K562 (cell line): ENCODE data around the gene ALDH5A1. TPM values are rescaled to one million over a fixed set of nuclear protein-coding genes. Genes with fewer than 3 reads are reported as not detected.

Experiments
- ATAC-seq: fragments of 200-7000 bp; cut with Tn5 transposase; 3 replicates; pipeline ENCODE4 v1.9.1; 2020; ENCODE audit warnings: moderate library complexity
- BruUV-seq: library from RNA; stranded (reverse); fragments of 400-500 nt; replicated peaks from 2 replicates; lab custom pipeline; 2021; lab: Mats Ljungman, UMichigan
- CTCF ChIA-PET: fragments of 300-600 bp; formaldehyde crosslinking; extraction: SDS; loops from one replicate; lab custom pipeline; 2021; ENCODE audit warnings: low intra/inter-chr PET ratio; lab: Yijun Ruan, JAX
- POLR2A ChIA-PET: fragments of 300-600, 350-650 bp; sonication (Branson Sonifier 250); formaldehyde crosslinking; extraction: SDS; loops from one replicate; lab custom pipeline; 2021; ENCODE audit warnings: antibody characterized with exemption, inconsistent platforms; lab: Yijun Ruan, JAX
- DNase-seq, 4 experiments: peaks; one replicate each; pipeline versions ENCODE4 v3.0.0 to v3.0.0-alpha.2; 2011 to 2018; ENCODE audit warnings: low spot score in 3 of 4, mixed read lengths in 3 of 4; ENCODE audit errors: extremely low read depth in 1 of 4
- FAIRE-seq: peaks from 2 replicates; lab custom pipeline; 2011; peaks lifted over from hg19 to GRCh38; lab: Jason Lieb, UNC
- H2AFZ ChIP-seq: 2 replicates; pipeline ENCODE4 v1.6.0; 2011; ENCODE audit warnings: low read depth, low read length, control low read depth, inconsistent platforms
- H3K27ac ChIP-seq: fragments of 200-600 bp; 3 replicates; pipeline ENCODE4 v1.8.0; 2011; ENCODE audit warnings: low read depth, mild to moderate bottlenecking, control low read depth, inconsistent platforms, low read length, moderate library complexity, mixed read lengths; ENCODE audit errors: extremely low read depth
- H3K27me3 ChIP-seq, 2 experiments: fragments of 300-600 bp in 1 of 2; 2 replicates in 1 of 2; 3 replicates in 1 of 2; pipeline versions ENCODE4 v1.6.0 to v1.8.0; 2011; ENCODE audit warnings: inconsistent platforms in 2 of 2, low read length in 2 of 2, mild to moderate bottlenecking in 1 of 2, mixed read lengths in 1 of 2, moderate library complexity in 1 of 2; ENCODE audit not compliant: control insufficient read depth in 2 of 2, insufficient read depth in 2 of 2
- H3K36me3 ChIP-seq: fragments of 300-600 bp; 3 replicates; pipeline ENCODE4 v1.8.0; 2011; ENCODE audit warnings: mild to moderate bottlenecking, low read length, inconsistent platforms; ENCODE audit not compliant: control insufficient read depth, insufficient read depth
- H3K4me1 ChIP-seq, 2 experiments: fragments of 200-600 bp in 1 of 2; replicated peaks in 1 of 2; 2 replicates in 1 of 2; 3 replicates in 1 of 2; pipeline versions ENCODE4 v1.5.1 to v1.8.0; 2011; ENCODE audit warnings: inconsistent platforms in 2 of 2, low read length in 2 of 2, mild to moderate bottlenecking in 1 of 2, mixed read lengths in 1 of 2, moderate library complexity in 1 of 2; ENCODE audit not compliant: control insufficient read depth in 2 of 2, insufficient read depth in 2 of 2
- H3K4me2 ChIP-seq: 2 replicates; pipeline ENCODE4 v1.6.1; 2011; ENCODE audit warnings: low read length, control low read depth, inconsistent platforms, mixed read lengths; ENCODE audit not compliant: insufficient read depth
- H3K4me3 ChIP-seq: fragments of 200-600 bp; sonication (generic), shearing (Covaris generic); 2 replicates; pipeline ENCODE4 v1.5.1; 2016; ENCODE audit warnings: control low read depth, inconsistent platforms
- H3K79me2 ChIP-seq: fragments of 200-600 bp; 3 replicates; pipeline ENCODE4 v1.8.0; 2011; ENCODE audit warnings: low read length, inconsistent platforms; ENCODE audit not compliant: control insufficient read depth, insufficient read depth
- H3K9ac ChIP-seq, 2 experiments: 2 replicates each; pipeline versions ENCODE4 v1.6.0 to v1.6.1; 2011; ENCODE audit warnings: low read depth in 2 of 2, low read length in 2 of 2, control low read depth in 1 of 2, inconsistent platforms in 1 of 2, mild to moderate bottlenecking in 1 of 2, mixed read lengths in 1 of 2; ENCODE audit not compliant: insufficient read depth in 1 of 2
- H3K9me1 ChIP-seq: one replicate; pipeline ENCODE4 v1.6.0; 2011; ENCODE audit warnings: inconsistent platforms, mild to moderate bottlenecking, low read length, moderate library complexity; ENCODE audit not compliant: control insufficient read depth, insufficient read depth
- H3K9me3 ChIP-seq: replicated peaks from 2 replicates; pipeline ENCODE4 v1.5.1; 2011; ENCODE audit warnings: low read depth, low read length, inconsistent platforms; ENCODE audit not compliant: control insufficient read depth, insufficient read depth
- H4K20me1 ChIP-seq: replicated peaks from 2 replicates; pipeline ENCODE4 v1.6.1; 2011; ENCODE audit warnings: low read length, inconsistent platforms, mixed read lengths; ENCODE audit not compliant: control insufficient read depth, insufficient read depth
- ARID1B ChIP-seq: fragments of 450-650 bp; IDR thresholded peaks from 2 replicates; pipeline ENCODE4 v1.6.1; 2016; ENCODE audit warnings: antibody characterized with exemption, mild to moderate bottlenecking, inconsistent platforms
- CBFA2T3 ChIP-seq: fragments of 450-650 bp; IDR thresholded peaks from 2 replicates; pipeline ENCODE4 v1.6.1; 2017
- DPF2 ChIP-seq: fragments of 450-650 bp; IDR thresholded peaks from 2 replicates; pipeline ENCODE4 v1.6.1; 2016
- KDM1A ChIP-seq, 2 experiments: fragments of 450-650 bp; IDR thresholded peaks; 2 replicates each; pipeline ENCODE4 v1.6.1; 2016; ENCODE audit warnings: mild to moderate bottlenecking in 2 of 2
- MEIS2 ChIP-seq: fragments of 450-650 bp; IDR thresholded peaks from 2 replicates; pipeline ENCODE4 v1.6.1; 2014; ENCODE audit warnings: mild to moderate bottlenecking; ENCODE audit not compliant: partially characterized antibody
- NR2C1 ChIP-seq, 2 experiments: fragments of 450-650 bp; IDR thresholded peaks; 2 replicates each; pipeline ENCODE4 v1.6.1; 2017; ENCODE audit warnings: mild to moderate bottlenecking in 2 of 2, antibody characterized with exemption in 1 of 2, inconsistent platforms in 1 of 2, missing compliant biosample characterization in 1 of 2, missing genetic modification characterization in 1 of 2
- WGBS: fragments of 100-300 bp; shearing (Covaris generic); methylation state at CpG from one replicate; pipeline ENCODE4 v1.1.6; 2016; ENCODE audit warnings: low coverage, mixed read lengths; ENCODE audit not compliant: insufficient coverage; ENCODE audit errors: missing lambda C conversion rate; 5-methylcytosine and 5-hydroxymethylcytosine counted together
- in situ Hi-C: fragments of 300-500 bp; cut with MboI; formaldehyde crosslinking; loops from 4 replicates; pipeline ENCODE4 v1.15.0; 2018; ENCODE audit warnings: inconsistent platforms, mixed read lengths
- intact Hi-C: fragments of 100-400 bp; cut with micrococcal nuclease; formaldehyde crosslinking; loops from 2 replicates; pipeline ENCODE4 v1.14.2; 2022
- polyA plus RNA-seq, 8 experiments: library from polyadenylated mRNA; depleted of rRNA in 4 of 8; stranded (reverse) in 5 of 8; unstranded in 3 of 8; fragments of >200 nt; fragmentation: Nextera tagmentation in 2 of 8; fragmentation: Illumina TruSeq in 1 of 8; extraction: Ambion mirVana in 2 of 8; extraction: Trizol in 1 of 8; gene quantifications; 2 replicates each; pipeline versions ENCODE4 v1.2.1 to v1.2.3, GENCODE V29; 2011 to 2014; ENCODE audit warnings: inconsistent platforms in 1 of 8, missing spikeins in 1 of 8
- total RNA-seq, 7 experiments: library from RNA; depleted of rRNA in 6 of 7; stranded (reverse); fragments of >200 nt in 6 of 7; fragmentation: Illumina TruSeq in 2 of 7; extraction: Trizol in 2 of 7; gene quantifications; 2 replicates each; pipeline versions ENCODE4 v1.2.1 to v1.2.3, GENCODE V29; 2011 to 2021; ENCODE audit warnings: low replicate concordance in 1 of 7
- TF ChIP-seq, protein P1 (sequence below), 2 experiments: IDR thresholded peaks in 1 of 2; conservative IDR thresholded peaks in 1 of 2; 2 replicates each; pipeline ENCODE4 v1.6.1; 2016; ENCODE audit warnings: low read depth in 2 of 2, mild to moderate bottlenecking in 1 of 2, missing compliant biosample characterization in 1 of 2, missing genetic modification characterization in 1 of 2, moderate library complexity in 1 of 2
- TF ChIP-seq, protein P2 (sequence below): fragments of 450-650 bp; IDR thresholded peaks from 2 replicates; pipeline ENCODE4 v1.6.1; 2016
- TF ChIP-seq, protein P3 (sequence below): IDR thresholded peaks from 3 replicates; pipeline ENCODE4 v1.6.1; 2011; ENCODE audit warnings: borderline replicate concordance, mild to moderate bottlenecking, moderate library complexity; ENCODE audit not compliant: insufficient read length; ENCODE audit errors: extremely low read depth

Gene ALDH5A1
- total and polyA plus RNA-seq, 9 of the 15 experiments (the other 6 are each of a cell fraction or from before 2014, with no cell fraction given), result 2.2 to 19.7 (median 9.5) TPM

DNA sequence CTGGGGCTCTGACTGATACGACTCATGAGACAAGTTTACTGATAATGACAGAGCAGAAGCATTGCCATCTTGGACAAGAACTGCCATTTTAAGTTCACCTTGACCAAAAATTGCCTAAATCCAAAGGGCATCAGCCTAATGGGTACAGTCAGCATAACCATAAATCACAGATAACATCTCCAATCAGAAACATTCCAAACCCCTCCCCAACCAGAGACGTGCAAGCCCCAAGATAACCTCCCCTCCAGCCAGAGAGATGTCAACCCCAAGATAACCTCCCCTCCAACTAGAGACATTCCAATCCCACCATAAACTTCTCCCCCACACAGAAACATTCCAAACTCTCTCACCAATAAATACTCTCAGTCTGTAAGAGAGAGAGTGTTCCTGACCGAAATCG, 15.9 kb upstream of the ALDH5A1 start:
- POLR2A ChIA-PET, result interaction anchor here (1.2 to 1.6 kb wide), 4 partner anchors 9 to 23 kb away, joined by 3 to 5 read pairs (median 4); no protein-coding TSS in a partner anchor
- no peaks in the 10 kb centered on the region for H3K4me1 ChIP-seq
- H4K20me1 ChIP-seq, result no peaks in the 10 kb centered on the region
- in situ Hi-C loops, result no loop called here
- no peaks in the 10 kb centered on the region for H3K36me3 ChIP-seq
- intact Hi-C loops, result no loop called here
- no peaks in the 10 kb centered on the region for H3K79me2 ChIP-seq
- H3K9ac ChIP-seq, result no peak overlapping the region
- FAIRE-seq (no peak), DNase-seq (no peak), ATAC-seq (no peak)
- BruUV-seq, result no TSS peak
- no peak for TF ChIP-seq NR2C1 (IDR thresholded peaks at IDR 0.05)
- TF ChIP-seq NR2C1 (tag; IDR thresholded peaks at IDR 0.05), result no peak
- TF ChIP-seq, protein P1, sequence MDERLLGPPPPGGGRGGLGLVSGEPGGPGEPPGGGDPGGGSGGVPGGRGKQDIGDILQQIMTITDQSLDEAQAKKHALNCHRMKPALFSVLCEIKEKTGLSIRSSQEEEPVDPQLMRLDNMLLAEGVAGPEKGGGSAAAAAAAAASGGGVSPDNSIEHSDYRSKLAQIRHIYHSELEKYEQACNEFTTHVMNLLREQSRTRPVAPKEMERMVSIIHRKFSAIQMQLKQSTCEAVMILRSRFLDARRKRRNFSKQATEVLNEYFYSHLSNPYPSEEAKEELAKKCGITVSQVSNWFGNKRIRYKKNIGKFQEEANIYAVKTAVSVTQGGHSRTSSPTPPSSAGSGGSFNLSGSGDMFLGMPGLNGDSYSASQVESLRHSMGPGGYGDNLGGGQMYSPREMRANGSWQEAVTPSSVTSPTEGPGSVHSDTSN (CRISPR knock-in tag; IDR thresholded peaks at IDR 0.05; ENCODE audit: low read depth), result no peak
- TF ChIP-seq, protein P1 (tag; conservative IDR thresholded peaks at IDR 0.05; ENCODE audit: low read depth), result peak; percentile 56; the same call in 1 of the 2 replicates
- TF ChIP-seq ARID1B, result peak; percentile 43; the same call in 1 of the 2 replicates
- TF ChIP-seq CBFA2T3, result peak; percentile 43
- TF ChIP-seq KDM1A (IDR thresholded peaks at IDR 0.05), result peak; percentile 28 to 30; a peak in 2 of 4 replicates
- TF ChIP-seq, protein P2, sequence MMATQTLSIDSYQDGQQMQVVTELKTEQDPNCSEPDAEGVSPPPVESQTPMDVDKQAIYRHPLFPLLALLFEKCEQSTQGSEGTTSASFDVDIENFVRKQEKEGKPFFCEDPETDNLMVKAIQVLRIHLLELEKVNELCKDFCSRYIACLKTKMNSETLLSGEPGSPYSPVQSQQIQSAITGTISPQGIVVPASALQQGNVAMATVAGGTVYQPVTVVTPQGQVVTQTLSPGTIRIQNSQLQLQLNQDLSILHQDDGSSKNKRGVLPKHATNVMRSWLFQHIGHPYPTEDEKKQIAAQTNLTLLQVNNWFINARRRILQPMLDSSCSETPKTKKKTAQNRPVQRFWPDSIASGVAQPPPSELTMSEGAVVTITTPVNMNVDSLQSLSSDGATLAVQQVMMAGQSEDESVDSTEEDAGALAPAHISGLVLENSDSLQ, result peak; percentile 71
- TF ChIP-seq MEIS2, result peak; percentile 74
- TF ChIP-seq DPF2, result 0 out of 2 replicates have a peak, but pooled peaks have one; percentile 16
- TF ChIP-seq, protein P3, sequence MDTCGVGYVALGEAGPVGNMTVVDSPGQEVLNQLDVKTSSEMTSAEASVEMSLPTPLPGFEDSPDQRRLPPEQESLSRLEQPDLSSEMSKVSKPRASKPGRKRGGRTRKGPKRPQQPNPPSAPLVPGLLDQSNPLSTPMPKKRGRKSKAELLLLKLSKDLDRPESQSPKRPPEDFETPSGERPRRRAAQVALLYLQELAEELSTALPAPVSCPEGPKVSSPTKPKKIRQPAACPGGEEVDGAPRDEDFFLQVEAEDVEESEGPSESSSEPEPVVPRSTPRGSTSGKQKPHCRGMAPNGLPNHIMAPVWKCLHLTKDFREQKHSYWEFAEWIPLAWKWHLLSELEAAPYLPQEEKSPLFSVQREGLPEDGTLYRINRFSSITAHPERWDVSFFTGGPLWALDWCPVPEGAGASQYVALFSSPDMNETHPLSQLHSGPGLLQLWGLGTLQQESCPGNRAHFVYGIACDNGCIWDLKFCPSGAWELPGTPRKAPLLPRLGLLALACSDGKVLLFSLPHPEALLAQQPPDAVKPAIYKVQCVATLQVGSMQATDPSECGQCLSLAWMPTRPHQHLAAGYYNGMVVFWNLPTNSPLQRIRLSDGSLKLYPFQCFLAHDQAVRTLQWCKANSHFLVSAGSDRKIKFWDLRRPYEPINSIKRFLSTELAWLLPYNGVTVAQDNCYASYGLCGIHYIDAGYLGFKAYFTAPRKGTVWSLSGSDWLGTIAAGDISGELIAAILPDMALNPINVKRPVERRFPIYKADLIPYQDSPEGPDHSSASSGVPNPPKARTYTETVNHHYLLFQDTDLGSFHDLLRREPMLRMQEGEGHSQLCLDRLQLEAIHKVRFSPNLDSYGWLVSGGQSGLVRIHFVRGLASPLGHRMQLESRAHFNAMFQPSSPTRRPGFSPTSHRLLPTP, result no peak
- no peak overlapping the region for H2AFZ ChIP-seq
- no peak overlapping the region for H3K4me2 ChIP-seq
- H3K9me1 ChIP-seq, result no peaks in the 10 kb centered on the region
- WGBS, result 24% methylated on average over 4 of the region's 4 CpGs
- CTCF ChIA-PET, result no interaction called here
- no peak overlapping the region for H3K4me3 ChIP-seq
- 0 out of 2 replicates have a peak, but pooled peaks cover 2% of the 10 kb centered on the region for H3K9me3 ChIP-seq
- H3K27ac ChIP-seq, result no peak overlapping the region
- H3K27me3 ChIP-seq, result no peaks in the 10 kb centered on the region
